Prostate gland (tissue), 2 donors: Measurements from ENCODE around the gene CYB561A3.

Experiments used
- CTCF ChIP-seq, 4 experiments: fragments of 200-600 bp in 2 of 4; fragments of 450-650 bp in 2 of 4; sonication (generic) in 2 of 4; IDR thresholded peaks; 1 replicate in 3 of 4; 2 replicates in 1 of 4; pipeline ENCODE4 v1.5.1; 2016 to 2019; ENCODE audit warnings: antibody characterized with exemption in 4 of 4, mild to moderate bottlenecking in 2 of 4, moderate library complexity in 2 of 4
- POLR2A ChIP-seq: fragments of 450-650 bp; IDR thresholded peaks from one replicate; pipeline ENCODE4 v1.6.1; 2016; ENCODE audit warnings: antibody characterized with exemption, mild to moderate bottlenecking

- no peak for TF ChIP-seq POLR2A
- TF ChIP-seq CTCF (IDR thresholded peaks at IDR 0.05) = no peak
Observed at GRCh38 chr11:61357233-61357893, 4.3 kb downstream of the CYB561A3 start.
